GM12878 (cell line): ENCODE data around the gene CLK2. TPM values are rescaled to one million over a fixed set of nuclear protein-coding genes. Genes with fewer than 3 reads are reported as not detected.

ENCODE experiments used
- MXI1 ChIP-seq: fragments of 150-350 bp; IDR thresholded peaks from 2 replicates; pipeline ENCODE4 v1.6.1; 2011; ENCODE audit warnings: low read depth, mild to moderate bottlenecking, inconsistent platforms, low read length, improper control_type of control experiment
- RFX5 ChIP-seq: IDR thresholded peaks from 2 replicates; pipeline ENCODE4 v1.6.1; 2011; ENCODE audit warnings: low read depth, low read length, improper control_type of control experiment
- polyA plus RNA-seq, 11 experiments: library from polyadenylated mRNA; depleted of rRNA in 4 of 11; unstranded in 6 of 11; stranded (reverse) in 5 of 11; fragments of >200 nt; fragmentation: Nextera tagmentation in 4 of 11; fragmentation: Illumina TruSeq in 1 of 11; extraction: Ambion mirVana in 4 of 11; extraction: Trizol in 1 of 11; gene quantifications; 1 replicate in 1 of 11; 2 replicates in 10 of 11; pipeline versions ENCODE4 v1.2.1 to v1.2.3, GENCODE V29; 2011 to 2016; ENCODE audit warnings: inconsistent platforms in 2 of 11, missing spikeins in 2 of 11, low read depth in 1 of 11
- total RNA-seq, 4 experiments: library from RNA; depleted of rRNA in 3 of 4; stranded (reverse); fragments of >200 nt in 3 of 4; fragmentation: Illumina TruSeq in 1 of 4; extraction: Trizol in 1 of 4; gene quantifications; 2 replicates each; pipeline versions ENCODE4 v1.2.1 to v1.2.3, GENCODE V29; 2013 to 2021
- TF ChIP-seq, protein P1 (sequence below): fragments of 450-650 bp; IDR thresholded peaks from 2 replicates; pipeline ENCODE4 v1.6.1; 2017; ENCODE audit warnings: mild to moderate bottlenecking, moderate library complexity
- TF ChIP-seq, protein P2 (sequence below): IDR thresholded peaks from 2 replicates; pipeline ENCODE4 v1.6.1; 2012; ENCODE audit warnings: low read depth, low read length, improper control_type of control experiment
- TF ChIP-seq, protein P3 (sequence below): IDR thresholded peaks from 2 replicates; pipeline ENCODE4 v1.6.1; 2012; ENCODE audit warnings: mild to moderate bottlenecking, low read depth, low read length

The CLK2 gene
- total and polyA plus RNA-seq, 10 of the 15 experiments (the other 5 are each of a cell fraction or from before 2014, with no cell fraction given) = 11.1 to 83.7 (median 36.7) TPM

DNA sequence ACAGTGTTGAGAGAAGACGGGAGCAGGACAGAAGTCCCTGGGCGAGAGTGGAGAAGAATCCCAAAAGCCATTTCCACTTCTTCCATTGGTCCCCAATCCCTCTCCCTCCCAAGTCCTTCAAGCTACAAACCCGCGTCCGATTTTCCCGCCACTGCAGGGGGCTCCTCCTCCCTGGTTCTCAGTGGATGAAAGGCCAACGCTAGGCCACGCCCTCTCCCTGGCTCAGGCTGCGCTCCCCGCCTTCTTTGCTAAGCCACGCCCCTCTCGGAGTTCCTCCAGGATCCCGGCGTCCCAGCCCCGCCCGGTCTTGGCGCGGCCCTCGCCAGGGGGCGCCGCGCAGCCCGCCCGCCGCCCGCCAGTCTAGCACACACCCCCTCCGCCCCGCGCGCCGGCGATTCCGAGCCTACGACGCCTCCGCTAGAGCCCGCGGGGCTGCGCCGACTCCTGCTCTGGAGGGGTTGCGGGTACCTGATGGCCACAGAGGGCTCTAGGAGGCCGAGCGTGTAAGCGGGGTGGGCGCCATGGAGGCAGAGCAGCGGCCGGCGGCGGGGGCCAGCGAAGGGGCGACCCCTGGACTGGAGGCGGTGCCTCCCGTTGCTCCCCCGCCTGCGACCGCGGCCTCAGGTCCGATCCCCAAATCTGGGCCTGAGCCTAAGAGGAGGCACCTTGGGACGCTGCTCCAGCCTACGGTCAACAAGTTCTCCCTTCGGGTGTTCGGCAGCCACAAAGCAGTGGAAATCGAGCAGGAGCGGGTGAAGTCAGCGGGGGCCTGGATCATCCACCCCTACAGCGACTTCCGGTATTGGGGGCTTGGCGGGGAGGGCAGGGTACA lies 4.0 kb upstream of the CLK2 start, which contains the start of gene HCN3 (continued):
- TF ChIP-seq, protein P1, sequence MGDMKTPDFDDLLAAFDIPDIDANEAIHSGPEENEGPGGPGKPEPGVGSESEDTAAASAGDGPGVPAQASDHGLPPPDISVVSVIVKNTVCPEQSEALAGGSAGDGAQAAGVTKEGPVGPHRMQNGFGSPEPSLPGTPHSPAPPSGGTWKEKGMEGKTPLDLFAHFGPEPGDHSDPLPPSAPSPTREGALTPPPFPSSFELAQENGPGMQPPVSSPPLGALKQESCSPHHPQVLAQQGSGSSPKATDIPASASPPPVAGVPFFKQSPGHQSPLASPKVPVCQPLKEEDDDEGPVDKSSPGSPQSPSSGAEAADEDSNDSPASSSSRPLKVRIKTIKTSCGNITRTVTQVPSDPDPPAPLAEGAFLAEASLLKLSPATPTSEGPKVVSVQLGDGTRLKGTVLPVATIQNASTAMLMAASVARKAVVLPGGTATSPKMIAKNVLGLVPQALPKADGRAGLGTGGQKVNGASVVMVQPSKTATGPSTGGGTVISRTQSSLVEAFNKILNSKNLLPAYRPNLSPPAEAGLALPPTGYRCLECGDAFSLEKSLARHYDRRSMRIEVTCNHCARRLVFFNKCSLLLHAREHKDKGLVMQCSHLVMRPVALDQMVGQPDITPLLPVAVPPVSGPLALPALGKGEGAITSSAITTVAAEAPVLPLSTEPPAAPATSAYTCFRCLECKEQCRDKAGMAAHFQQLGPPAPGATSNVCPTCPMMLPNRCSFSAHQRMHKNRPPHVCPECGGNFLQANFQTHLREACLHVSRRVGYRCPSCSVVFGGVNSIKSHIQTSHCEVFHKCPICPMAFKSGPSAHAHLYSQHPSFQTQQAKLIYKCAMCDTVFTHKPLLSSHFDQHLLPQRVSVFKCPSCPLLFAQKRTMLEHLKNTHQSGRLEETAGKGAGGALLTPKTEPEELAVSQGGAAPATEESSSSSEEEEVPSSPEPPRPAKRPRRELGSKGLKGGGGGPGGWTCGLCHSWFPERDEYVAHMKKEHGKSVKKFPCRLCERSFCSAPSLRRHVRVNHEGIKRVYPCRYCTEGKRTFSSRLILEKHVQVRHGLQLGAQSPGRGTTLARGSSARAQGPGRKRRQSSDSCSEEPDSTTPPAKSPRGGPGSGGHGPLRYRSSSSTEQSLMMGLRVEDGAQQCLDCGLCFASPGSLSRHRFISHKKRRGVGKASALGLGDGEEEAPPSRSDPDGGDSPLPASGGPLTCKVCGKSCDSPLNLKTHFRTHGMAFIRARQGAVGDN = peak; percentile 16; the same call in 1 of the 2 replicates
- TF ChIP-seq, protein P2, sequence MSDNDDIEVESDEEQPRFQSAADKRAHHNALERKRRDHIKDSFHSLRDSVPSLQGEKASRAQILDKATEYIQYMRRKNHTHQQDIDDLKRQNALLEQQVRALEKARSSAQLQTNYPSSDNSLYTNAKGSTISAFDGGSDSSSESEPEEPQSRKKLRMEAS = no peak
- TF ChIP-seq MXI1 (peak; percentile 69; the same call in 1 of the 2 replicates), RFX5 (no peak)
- TF ChIP-seq, protein P3, sequence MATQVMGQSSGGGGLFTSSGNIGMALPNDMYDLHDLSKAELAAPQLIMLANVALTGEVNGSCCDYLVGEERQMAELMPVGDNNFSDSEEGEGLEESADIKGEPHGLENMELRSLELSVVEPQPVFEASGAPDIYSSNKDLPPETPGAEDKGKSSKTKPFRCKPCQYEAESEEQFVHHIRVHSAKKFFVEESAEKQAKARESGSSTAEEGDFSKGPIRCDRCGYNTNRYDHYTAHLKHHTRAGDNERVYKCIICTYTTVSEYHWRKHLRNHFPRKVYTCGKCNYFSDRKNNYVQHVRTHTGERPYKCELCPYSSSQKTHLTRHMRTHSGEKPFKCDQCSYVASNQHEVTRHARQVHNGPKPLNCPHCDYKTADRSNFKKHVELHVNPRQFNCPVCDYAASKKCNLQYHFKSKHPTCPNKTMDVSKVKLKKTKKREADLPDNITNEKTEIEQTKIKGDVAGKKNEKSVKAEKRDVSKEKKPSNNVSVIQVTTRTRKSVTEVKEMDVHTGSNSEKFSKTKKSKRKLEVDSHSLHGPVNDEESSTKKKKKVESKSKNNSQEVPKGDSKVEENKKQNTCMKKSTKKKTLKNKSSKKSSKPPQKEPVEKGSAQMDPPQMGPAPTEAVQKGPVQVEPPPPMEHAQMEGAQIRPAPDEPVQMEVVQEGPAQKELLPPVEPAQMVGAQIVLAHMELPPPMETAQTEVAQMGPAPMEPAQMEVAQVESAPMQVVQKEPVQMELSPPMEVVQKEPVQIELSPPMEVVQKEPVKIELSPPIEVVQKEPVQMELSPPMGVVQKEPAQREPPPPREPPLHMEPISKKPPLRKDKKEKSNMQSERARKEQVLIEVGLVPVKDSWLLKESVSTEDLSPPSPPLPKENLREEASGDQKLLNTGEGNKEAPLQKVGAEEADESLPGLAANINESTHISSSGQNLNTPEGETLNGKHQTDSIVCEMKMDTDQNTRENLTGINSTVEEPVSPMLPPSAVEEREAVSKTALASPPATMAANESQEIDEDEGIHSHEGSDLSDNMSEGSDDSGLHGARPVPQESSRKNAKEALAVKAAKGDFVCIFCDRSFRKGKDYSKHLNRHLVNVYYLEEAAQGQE = 0 out of 2 replicates have a peak, but pooled peaks have one; percentile 7
